GM21528 (cell line): ENCODE results near the gene TRIP6.
"Not testable (repeated sequence)": the region's sequence is repeated elsewhere in the genome, so short reads cannot be mapped to it uniquely, and the experiment has no call there.

Experiments
- ATAC-seq: cut with Tn5 transposase; IDR thresholded peaks from one replicate; pipeline ENCODE4 v1.9.1; 2021; ENCODE audit warnings: mild to moderate bottlenecking, moderate library complexity; ENCODE audit not compliant: unreplicated experiment, low FRiP score

TRIP6 gene

GRCh38 chr7:100902638-100903037 is 35.5 kb downstream of the TRIP6 start:
- ATAC-seq, result no peak

- ATAC-seq, result no peak
Observed at GRCh38 chr7:100908512-100908911, 41.3 kb downstream of the TRIP6 start.

- ATAC-seq, result not testable (repeated sequence)
Observed at GRCh38 chr7:100910443-100910842, 43.3 kb downstream of the TRIP6 start.

- ATAC-seq, result no peak
Observed at GRCh38 chr7:100911484-100911883, 44.3 kb downstream of the TRIP6 start.

- no peak for ATAC-seq
Observed at GRCh38 chr7:100914208-100914878, 47.2 kb downstream of the TRIP6 start.

GRCh38 chr7:100914879-100915447 is 47.8 kb downstream of the TRIP6 start:
- no peak for ATAC-seq

GRCh38 chr7:100919335-100919734 is 52.1 kb downstream of the TRIP6 start:
- ATAC-seq, result not testable (repeated sequence)

GRCh38 chr7:100919779-100920437 is 52.7 kb downstream of the TRIP6 start:
- ATAC-seq, result not testable (repeated sequence)

- no peak for ATAC-seq
Observed at GRCh38 chr7:100921039-100921438, 53.9 kb downstream of the TRIP6 start.
